Ovary (tissue), 3 donors: ENCODE measurements around the gene FAM222A.

Experiments used
- CTCF ChIP-seq, 3 donors: fragments of 450-650 bp in 2 of 3; fragments of 200-600 bp in 1 of 3; IDR thresholded peaks; one replicate each; pipeline versions ENCODE4 v1.5.1 to v1.8.0; 2016 to 2022; ENCODE audit warnings: antibody characterized with exemption in 3 of 3, mild to moderate bottlenecking in 1 of 3
- EP300 ChIP-seq: sonication (generic); formaldehyde crosslinking; IDR thresholded peaks from one replicate; pipeline ENCODE4 v1.6.1; 2017; ENCODE audit warnings: antibody characterized with exemption
- POLR2A ChIP-seq: fragments of 450-650 bp; IDR thresholded peaks from one replicate; pipeline ENCODE4 v1.6.1; 2017; ENCODE audit warnings: antibody characterized with exemption, mild to moderate bottlenecking, moderate library complexity
- donor health status: DM: no; HTN: no; CAD: no.

GRCh38 chr12:109777544-109777943, 63.9 kb downstream of the FAM222A start:
- TF ChIP-seq POLR2A = no peak
- no peak for TF ChIP-seq CTCF (IDR thresholded peaks at IDR 0.05)
- TF ChIP-seq EP300 = no peak
